Uterus (tissue), 4 donors: ENCODE measurements around the gene GSX2. TPM values are rescaled to one million over a fixed set of nuclear protein-coding genes. Genes with fewer than 3 reads are reported as not detected.

Experiments used
- DNase-seq, 2 donors: peaks; one replicate each; pipeline ENCODE4 v3.0.0-alpha.2; 2019 to 2020
- H3K27ac ChIP-seq, 2 donors: fragments of 200-600 bp; sonication (generic); 1 replicate in 1 of 2; 2 replicates in 1 of 2; pipeline ENCODE4 v1.5.1; 2016 to 2018
- H3K27me3 ChIP-seq, 2 donors: fragments of 200-600 bp; sonication (generic); one replicate each; pipeline ENCODE4 v1.5.1; 2018 to 2019; ENCODE audit warnings: control low read depth in 1 of 2
- H3K36me3 ChIP-seq, 2 donors: fragments of 200-600 bp; sonication (generic); one replicate each; pipeline ENCODE4 v1.5.1; 2019; ENCODE audit warnings: control low read depth in 1 of 2
- H3K4me1 ChIP-seq, 2 donors: fragments of 200-600 bp; sonication (generic); one replicate each; pipeline ENCODE4 v1.5.1; 2018 to 2019; ENCODE audit warnings: control low read depth in 1 of 2
- H3K4me3 ChIP-seq, 2 donors: fragments of 200-600 bp; sonication (generic); 1 replicate in 1 of 2; 2 replicates in 1 of 2; pipeline ENCODE4 v1.5.1; 2018 to 2019; ENCODE audit warnings: mild to moderate bottlenecking in 1 of 2
- H3K9me3 ChIP-seq, 2 donors: fragments of 200-600 bp; sonication (generic); one replicate each; pipeline ENCODE4 v1.5.1; 2019; ENCODE audit warnings: control low read depth in 1 of 2
- CTCF ChIP-seq, 4 experiments: fragments of 200-600 bp in 2 of 4; fragments of 450-650 bp in 2 of 4; sonication (generic) in 2 of 4; IDR thresholded peaks; one replicate each; pipeline ENCODE4 v1.5.1; 2016 to 2019; ENCODE audit warnings: antibody characterized with exemption in 4 of 4, mild to moderate bottlenecking in 2 of 4, moderate library complexity in 1 of 4
- POLR2A ChIP-seq, 2 donors: fragments of 450-650 bp; IDR thresholded peaks; one replicate each; pipeline ENCODE4 v1.6.1; 2016; ENCODE audit warnings: antibody characterized with exemption in 2 of 2, mild to moderate bottlenecking in 1 of 2, moderate library complexity in 1 of 2
- intact Hi-C: fragments of 100-400 bp; cut with DNase I; formaldehyde crosslinking; loops from one replicate; pipeline ENCODE4 v1.15.1; 2023; ENCODE audit warnings: low total_unique reads
- total RNA-seq, 4 donors: library from RNA; depleted of rRNA in 3 of 4; stranded (reverse); fragments of >200 nt in 3 of 4; gene quantifications; one replicate each; pipeline versions ENCODE4 v1.1.0 to v1.2.4, GENCODE V29; 2014 to 2023
- donor health status: DM: yes; HTN: yes; CAD: no.

Gene GSX2
- total RNA-seq, 4 donors from 2014 or later = not detected

- intact Hi-C loops = no loop called here
- peaks cover 0 to 45% of the 10 kb centered on the region in 2 donors for H3K27me3 ChIP-seq
Observed at GRCh38 chr4:54092405-54093323, 7.3 kb upstream of the GSX2 start.

GRCh38 chr4:54093324-54094240 is 6.4 kb upstream of the GSX2 start:
- H3K4me1 ChIP-seq = peaks cover 0 to 4% of the 10 kb centered on the region in 2 donors
- no peak overlapping the region for H3K4me3 ChIP-seq
- peaks cover 0 to 55% of the 10 kb centered on the region in 2 donors for H3K27me3 ChIP-seq
- intact Hi-C loops = no loop called here
- H3K9me3 ChIP-seq = no peaks in the 10 kb centered on the region
- TF ChIP-seq CTCF (IDR thresholded peaks at IDR 0.05) = no peak
- TF ChIP-seq POLR2A (IDR thresholded peaks at IDR 0.05) = no peak
- no peak overlapping the region for H3K27ac ChIP-seq
- no peaks in the 10 kb centered on the region for H3K36me3 ChIP-seq
- DNase-seq = no peak

More at GRCh38 chr4:54092405-54093323, 7.3 kb upstream of the GSX2 start:
- TF ChIP-seq POLR2A (IDR thresholded peaks at IDR 0.05) (no peak), CTCF (IDR thresholded peaks at IDR 0.05) (no peak)
- Histone ChIP-seq H3K4me3 (peak overlapping the region; percentile 27 to 33), H3K9me3 (no peaks in the 10 kb centered on the region), H3K27ac (no peak overlapping the region), H3K36me3 (no peaks in the 10 kb centered on the region), H3K4me1 (peaks cover 0 to 4% of the 10 kb centered on the region in 2 donors)
- DNase-seq = no peak

GRCh38 chr4:54094451-54094850 is 5.5 kb upstream of the GSX2 start:
- no peak for DNase-seq
- H3K36me3 ChIP-seq = no peaks in the 10 kb centered on the region
- TF ChIP-seq POLR2A (IDR thresholded peaks at IDR 0.05) = no peak
- no peak for TF ChIP-seq CTCF (IDR thresholded peaks at IDR 0.05)
- H3K27me3 ChIP-seq = peaks cover 2 to 62% of the 10 kb centered on the region in 2 donors
- H3K4me1 ChIP-seq = peaks cover 0 to 6% of the 10 kb centered on the region in 2 donors
- no peak overlapping the region for H3K4me3 ChIP-seq
- H3K9me3 ChIP-seq = no peaks in the 10 kb centered on the region
- intact Hi-C loops = no loop called here
- H3K27ac ChIP-seq = no peak overlapping the region

- Histone ChIP-seq H3K27ac (no peak overlapping the region), H3K9me3 (no peaks in the 10 kb centered on the region), H3K27me3 (peaks cover 5 to 70% of the 10 kb centered on the region in 2 donors), H3K36me3 (no peaks in the 10 kb centered on the region), H3K4me1 (peaks cover 0 to 14% of the 10 kb centered on the region in 2 donors), H3K4me3 (no peak overlapping the region)
- no peak for TF ChIP-seq CTCF (IDR thresholded peaks at IDR 0.05)
- TF ChIP-seq POLR2A (IDR thresholded peaks at IDR 0.05) = no peak
- intact Hi-C loops = no loop called here
- DNase-seq = no peak
Observed at GRCh38 chr4:54095110-54095825, 4.7 kb upstream of the GSX2 start.
